Stimulated activated naive CD4-positive, alpha-beta T cell treated with Interleukin-2 at 50 U/mL for 16 hours (primary cell): ENCODE measurements around the gene ZBTB20.

Experiments used
- DNase-seq: peaks from one replicate; lab custom pipeline; 2025; lab: John Stamatoyannopoulos, UW

ZBTB20 gene

DNA sequence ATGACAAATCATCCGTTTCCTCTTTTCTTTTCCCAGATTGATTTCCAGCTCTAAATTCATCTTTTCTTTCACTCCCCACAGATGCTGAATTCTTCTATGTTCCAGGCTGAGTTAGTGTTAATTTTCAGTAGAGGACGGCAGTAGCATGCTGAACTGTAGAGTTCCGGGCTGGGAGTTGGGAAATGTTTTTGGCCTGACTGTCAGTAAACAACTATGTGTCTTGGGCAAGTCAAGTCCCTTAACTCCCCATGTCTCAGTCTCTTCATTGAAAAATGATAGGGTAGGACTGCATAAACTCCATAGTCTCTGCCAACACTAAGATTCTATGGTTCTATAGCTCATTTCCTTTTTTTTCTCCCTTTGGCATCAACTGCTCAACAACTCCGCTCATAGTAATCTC lies 519.3 kb downstream of the ZBTB20 start:
- no peak for DNase-seq

GRCh38 chr3:114626751-114627150 lies 520.3 kb downstream of the ZBTB20 start:
- DNase-seq = no peak

- DNase-seq = no peak
These were observed 522.4 kb downstream of the ZBTB20 start for GRCh38 chr3:114624571-114625181.

GRCh38 chr3:114624047-114624445 lies 523.0 kb downstream of the ZBTB20 start:
- DNase-seq = no peak

DNA sequence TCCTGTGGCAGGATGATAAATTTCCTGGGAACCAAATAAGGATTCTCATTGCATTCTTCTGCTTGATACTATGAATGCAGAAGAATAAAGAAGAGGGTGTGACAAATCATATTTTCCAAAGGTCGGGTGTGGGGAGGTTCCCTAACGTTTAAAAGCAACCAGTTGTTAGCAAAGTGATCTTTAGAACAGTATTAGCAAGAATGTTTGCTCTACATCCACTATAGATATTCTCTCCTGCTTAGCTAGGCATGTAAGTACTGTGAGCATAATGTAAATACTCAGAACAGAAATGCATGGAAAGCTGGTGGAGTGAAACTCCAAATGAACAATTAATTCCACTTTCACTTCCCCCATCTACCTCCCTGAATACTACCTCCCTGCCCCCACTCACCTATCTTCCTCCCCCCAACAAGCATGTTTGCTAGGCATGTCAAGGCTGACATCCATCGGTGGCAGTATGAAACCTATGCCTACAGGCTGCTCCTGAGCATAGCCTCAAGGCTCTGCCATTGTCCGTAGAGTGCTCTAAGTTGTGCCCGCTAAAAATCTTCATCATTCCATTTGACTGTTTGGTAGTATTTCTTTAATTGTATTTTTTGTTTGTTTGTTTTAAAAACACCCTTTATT lies 523.6 kb downstream of the ZBTB20 start:
- no peak for DNase-seq

GRCh38 chr3:114622001-114622400 lies 525.1 kb downstream of the ZBTB20 start:
- DNase-seq = no peak

DNA sequence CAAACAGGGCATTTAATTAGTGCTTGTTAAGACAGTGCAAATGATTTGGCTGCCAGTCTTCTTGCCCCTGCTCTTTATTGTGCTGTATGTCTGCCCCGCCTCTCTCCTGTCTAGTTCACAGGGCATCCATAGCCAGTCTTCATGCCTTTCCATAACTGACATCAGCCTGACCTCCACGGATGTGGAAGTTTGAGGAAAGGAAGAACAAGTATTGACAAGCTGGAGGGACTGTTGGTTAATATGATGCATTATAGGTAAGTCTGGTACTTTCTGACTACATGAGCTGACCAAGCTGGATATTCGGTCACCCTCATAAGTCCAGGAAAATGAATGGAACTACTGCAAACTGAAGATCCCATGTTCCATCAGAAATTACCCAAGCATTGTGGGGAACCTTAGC lies 527.3 kb downstream of the ZBTB20 start:
- no peak for DNase-seq

GRCh38 chr3:114615523-114616085 lies 531.5 kb downstream of the ZBTB20 start:
- no peak for DNase-seq

- no peak for DNase-seq
These were observed 537.0 kb downstream of the ZBTB20 start for GRCh38 chr3:114609973-114610630.

GRCh38 chr3:114608293-114608692 lies 538.8 kb downstream of the ZBTB20 start:
- no peak for DNase-seq

GRCh38 chr3:114606336-114606735 lies 540.8 kb downstream of the ZBTB20 start:
- no peak for DNase-seq

DNA sequence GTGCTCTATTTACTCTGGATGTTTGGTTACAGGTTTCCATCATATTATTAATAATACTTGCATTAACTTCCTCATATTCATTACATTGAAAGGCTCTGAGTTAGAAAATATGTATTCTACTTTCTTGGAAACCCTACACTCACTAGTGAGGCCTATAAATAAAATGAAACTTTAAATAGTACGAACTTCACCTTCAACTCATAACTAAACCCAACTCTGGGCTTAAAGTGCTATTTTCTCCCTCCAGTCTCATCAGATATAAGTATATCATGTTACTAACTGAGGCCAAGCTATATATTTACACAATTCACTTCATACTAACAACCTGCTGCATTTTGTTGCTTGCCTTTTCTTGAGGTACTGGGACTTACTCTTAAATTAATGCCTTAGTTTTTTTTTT lies 546.5 kb downstream of the ZBTB20 start:
- no peak for DNase-seq

GRCh38 chr3:114597871-114598270 lies 549.2 kb downstream of the ZBTB20 start:
- DNase-seq = no peak

DNA sequence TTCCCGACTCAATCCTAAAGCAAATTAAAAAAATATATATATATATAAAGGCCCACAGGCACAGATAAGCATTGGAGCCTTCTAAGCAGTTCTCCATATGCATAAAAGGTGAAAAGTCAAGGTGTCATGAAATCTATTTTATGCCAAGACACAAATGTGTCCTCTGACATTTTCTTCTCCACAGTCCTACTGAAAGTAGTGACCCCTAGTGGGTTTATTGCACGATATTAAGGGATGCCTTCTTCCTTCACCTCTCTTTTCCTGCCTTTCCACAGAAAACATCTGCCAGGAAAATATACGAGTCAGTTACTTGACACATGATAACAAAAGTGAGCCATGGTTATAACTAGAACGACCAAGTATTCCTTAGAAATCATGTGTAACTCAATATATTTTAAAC lies 550.1 kb downstream of the ZBTB20 start:
- no peak for DNase-seq

DNA sequence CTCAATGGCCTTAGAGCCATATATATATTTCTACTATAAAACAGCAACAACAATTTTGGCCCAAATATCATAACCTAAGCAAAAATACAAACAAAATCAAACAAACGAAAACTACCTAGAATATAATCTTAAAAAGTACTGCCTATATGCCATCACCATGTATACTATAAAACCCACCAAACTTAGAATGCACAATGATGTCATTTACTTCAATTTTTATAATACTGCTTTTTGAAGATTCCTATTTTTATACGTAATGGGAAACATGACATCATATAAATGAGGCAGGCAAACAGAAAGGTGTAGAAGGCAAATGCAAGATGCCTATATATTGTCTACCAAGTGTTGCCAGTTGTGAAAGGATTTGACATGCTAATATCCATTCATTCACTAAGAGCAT lies 550.9 kb downstream of the ZBTB20 start:
- no peak for DNase-seq

DNA sequence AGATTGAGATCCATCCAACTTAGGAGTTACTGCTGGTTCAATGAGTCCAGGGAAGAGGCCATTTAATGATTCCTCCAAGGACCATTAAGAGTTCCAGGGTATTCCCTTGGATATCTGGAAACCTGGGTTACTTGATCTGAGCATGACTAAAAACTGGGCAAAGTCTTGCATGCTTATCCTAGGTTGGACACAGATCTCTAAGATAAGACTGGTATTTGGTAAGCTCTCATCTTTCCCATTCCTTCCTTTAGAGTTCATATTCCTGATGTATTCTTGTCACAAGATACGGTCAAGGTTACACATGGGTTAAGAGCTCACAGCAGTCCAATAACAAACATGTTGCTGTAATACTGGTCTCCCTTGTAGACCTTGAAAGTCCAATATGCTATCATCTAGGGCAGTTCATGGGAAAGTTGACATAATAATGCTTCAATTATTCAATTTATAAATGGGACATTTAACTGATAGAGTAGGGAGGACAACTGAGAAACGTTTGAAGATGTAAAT lies 551.5 kb downstream of the ZBTB20 start:
- no peak for DNase-seq

DNA sequence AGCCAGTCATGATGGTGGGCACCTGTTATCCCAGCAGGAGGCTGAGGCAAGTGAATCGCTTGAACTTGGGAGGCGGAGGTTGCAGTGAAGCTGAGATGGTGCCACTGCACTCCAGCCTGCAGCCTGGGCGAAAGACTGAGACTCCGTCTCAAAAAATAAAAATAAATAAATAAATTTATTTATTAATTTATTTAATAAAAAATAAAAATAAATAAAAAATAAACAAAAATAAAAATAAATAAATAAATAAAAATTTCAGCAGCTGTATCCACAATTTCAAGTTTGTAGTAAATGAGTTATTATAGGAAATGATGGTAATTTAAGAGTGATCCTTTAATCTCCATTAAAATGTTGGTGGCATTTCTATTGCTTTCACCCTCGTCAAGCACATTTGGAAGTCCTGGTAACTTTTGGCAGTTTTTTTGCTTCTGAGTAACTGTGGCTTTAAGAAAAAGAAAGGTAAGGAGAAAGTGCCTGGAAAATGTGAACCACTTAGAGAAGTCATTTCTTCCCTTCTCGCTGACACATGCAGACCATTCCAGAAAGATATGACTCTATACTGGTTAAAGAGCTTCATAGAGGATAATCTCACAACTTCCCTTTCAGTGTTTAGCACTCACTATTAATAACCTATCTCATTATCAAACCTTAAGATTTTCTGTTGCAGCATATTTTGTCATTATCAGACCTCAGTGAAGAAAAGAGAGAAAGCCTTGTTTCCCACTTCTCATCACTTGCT lies 556.6 kb downstream of the ZBTB20 start:
- DNase-seq = no peak

- DNase-seq = no peak
These were observed 559.1 kb downstream of the ZBTB20 start for GRCh38 chr3:114587986-114588385.

DNA sequence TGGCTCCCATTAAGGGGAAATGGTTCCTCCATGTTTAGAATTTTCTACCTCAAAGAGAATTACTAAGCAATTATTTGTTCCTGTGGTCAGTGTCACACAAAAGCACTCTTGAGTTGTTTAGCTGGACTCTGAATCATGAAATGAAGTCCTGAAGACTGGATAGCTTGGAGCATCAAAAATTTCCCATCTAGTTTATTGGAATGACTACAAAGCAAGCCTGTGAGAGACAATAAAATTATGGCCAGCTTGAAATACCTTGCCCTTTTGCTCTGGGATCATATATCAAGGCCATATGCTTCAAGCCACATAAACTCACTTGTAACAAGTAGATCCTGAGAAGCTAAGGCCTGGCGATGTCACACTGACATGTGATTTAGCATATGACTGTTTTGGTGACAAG lies 561.0 kb downstream of the ZBTB20 start:
- DNase-seq = no peak

GRCh38 chr3:114585687-114586086 lies 561.4 kb downstream of the ZBTB20 start:
- DNase-seq = no peak

DNA sequence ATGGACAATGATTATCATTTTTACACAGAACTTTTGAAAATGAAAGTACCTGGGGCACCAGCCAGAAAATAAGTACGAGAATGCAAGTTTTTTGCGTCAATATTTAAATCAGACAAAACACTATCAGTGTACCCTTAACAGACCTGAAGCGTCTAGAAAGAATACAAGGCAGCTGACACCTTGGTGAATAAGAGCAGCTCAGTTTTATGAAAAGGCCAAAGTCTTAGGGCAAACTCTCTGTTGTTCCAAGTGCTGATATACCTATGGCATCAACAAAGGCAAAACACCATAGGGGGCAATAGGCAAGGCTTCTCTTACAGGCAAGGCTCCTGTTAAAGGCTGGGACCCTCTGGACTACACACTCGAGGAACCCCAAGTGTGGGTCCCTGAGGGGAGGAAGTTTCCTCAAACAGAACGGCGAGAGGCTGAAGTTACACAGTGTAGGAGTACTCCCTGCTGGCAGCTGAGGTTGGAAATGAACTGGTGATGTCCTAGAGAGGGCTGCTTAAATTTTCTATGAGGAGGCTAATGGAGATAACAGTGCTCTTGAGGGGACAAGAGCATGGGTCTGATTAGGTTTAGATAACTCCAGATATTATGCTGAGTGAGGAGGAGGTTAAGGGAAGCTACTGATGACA lies 562.2 kb downstream of the ZBTB20 start:
- no peak for DNase-seq

DNA sequence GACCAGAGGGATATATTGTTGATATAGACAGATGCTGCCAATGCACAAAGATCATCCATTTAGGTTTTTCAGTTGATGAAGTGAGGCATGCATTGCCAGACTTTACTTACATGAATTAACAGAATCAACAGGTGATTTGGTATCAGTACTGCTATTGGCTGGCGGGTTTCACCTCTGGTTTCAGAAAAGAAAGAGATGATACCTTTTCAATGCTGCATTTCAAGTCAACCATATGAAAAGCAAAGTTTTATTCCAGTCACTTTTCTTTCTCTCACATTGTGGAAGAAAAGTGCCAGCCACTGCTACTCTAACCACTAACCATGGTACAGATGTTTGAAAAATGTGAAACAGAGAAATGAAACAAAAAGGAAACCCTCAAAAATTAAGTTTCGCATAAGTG lies 564.2 kb downstream of the ZBTB20 start:
- DNase-seq = no peak
